HG02870 (cell line): ENCODE results near the gene INPP5A.

Experiments
- ATAC-seq: cut with Tn5 transposase; IDR thresholded peaks from one replicate; pipeline ENCODE4 v1.9.1; 2021; ENCODE audit warnings: mild to moderate bottlenecking, moderate library complexity; ENCODE audit not compliant: unreplicated experiment

Gene INPP5A

DNA sequence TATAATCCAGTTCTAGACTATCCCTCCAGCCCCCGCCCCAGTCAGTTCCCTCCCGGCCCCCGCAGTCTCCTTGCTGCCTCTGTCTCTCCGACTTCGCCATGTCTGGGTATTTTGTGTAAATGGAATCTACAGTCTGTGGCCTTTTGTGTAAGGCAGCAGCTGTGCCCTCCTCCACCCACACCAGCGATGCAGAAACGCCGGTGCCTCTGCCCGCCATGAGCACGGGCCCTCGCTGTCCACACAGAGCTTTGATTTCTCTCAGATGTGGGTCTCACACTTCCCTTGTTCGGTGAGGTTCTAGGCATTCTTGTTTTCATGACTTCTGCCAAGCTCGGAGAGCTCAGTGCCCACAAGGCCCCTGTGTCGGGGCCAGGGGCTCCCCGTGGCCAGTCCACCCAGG, 210.5 kb downstream of the INPP5A start:
- no peak for ATAC-seq

DNA sequence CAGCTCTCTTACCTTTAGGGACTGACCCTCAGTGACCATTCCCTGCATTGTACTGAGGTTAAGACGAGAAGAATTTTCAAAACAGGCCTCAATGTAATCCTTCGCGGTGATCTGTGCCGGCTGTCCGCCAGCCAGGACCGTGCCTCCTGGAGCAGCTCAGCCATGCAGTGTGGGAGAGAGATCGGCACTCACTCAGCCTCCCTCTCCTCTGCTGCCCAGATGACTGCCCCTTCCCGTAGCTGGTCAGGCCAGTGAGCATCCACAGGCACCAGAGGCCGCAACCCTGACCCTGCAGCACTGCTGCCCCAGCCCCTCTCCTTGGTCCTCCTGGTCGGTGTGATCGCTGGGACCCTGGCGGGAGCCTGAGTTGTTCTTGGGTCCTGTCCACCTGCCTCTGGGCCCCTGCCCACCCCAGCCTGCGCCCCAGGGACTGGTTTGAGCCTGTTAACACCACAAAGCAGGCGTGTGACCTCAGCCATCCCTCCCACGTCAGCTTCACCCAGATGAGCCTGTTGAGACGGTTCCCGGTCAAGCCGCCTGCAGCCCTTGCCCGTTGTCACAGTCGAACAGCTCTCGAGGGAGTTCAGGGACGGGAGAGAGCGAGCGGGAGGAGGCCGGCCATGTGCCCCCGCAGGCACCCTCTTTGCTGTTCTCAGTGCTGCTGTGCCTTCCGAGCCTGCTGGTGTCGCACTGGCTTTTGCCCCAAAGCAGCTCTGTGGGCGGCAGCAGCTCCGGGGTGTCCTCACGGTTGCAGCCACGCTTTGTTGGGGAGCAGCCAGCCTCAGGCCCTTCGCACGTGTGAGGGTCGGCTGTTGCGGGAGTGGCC, 211.2 kb downstream of the INPP5A start:
- ATAC-seq = no peak

DNA sequence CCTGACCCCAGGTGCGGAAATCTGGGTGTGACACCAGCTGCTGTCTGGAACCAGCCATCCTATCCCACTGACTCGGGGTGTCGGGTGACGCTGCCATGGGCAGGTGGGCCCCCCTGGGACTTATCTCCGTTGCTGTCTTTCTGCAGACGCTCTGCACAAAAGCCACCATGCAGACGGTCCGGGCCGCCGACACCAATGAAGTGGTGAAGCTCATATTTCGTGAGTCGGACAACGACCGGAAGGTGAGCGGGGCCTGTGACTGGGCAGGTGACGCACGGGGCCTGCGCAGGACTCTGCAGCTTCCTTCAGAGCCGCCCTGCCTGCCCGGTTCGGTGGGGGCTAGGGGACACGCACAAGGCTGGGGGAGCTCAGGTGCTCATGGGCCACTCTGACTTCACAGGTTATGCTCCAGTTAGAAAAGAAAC, 211.8 kb downstream of the INPP5A start:
- ATAC-seq = no peak

DNA sequence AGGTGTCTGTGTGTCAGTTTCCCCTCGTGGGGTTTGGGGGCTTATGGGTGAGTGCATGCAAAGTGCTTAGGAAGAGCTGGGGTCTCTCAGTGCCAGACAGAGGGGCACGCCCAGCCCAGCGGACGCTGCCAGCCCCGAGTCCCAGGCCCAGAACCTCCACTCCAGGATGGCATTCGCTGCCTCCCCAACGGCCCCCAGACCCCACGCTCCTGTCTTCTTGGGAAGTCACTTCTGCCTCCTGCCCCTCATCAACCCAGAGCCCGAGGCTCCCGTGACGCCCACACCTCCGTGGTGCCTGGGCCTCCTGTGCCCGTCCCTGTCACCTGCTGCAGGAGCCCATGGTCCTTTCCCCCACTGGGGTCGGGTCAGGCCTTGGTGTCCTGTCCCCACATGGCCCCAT, 213.3 kb downstream of the INPP5A start:
- ATAC-seq = no peak

DNA sequence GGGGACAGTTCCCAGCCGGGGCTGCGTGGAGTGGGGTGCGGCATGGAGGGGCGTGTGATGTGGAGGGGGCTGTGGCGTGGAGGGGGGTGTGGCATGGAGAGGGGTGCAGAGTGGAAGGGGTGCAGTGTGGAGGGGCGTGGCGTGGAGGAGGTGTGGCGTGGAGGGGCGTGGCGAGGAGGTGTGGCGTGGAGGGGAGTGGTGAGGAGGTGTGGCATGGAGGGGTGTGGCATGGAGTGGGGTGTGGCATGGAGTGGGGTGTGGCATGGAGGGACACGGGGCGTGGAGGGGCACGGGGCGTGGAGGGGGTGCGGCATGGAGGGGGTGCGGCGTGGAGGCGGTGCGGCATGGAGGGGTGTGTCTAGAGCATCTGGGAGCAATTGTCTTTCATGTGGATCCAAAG, 214.8 kb downstream of the INPP5A start:
- ATAC-seq = no peak

DNA sequence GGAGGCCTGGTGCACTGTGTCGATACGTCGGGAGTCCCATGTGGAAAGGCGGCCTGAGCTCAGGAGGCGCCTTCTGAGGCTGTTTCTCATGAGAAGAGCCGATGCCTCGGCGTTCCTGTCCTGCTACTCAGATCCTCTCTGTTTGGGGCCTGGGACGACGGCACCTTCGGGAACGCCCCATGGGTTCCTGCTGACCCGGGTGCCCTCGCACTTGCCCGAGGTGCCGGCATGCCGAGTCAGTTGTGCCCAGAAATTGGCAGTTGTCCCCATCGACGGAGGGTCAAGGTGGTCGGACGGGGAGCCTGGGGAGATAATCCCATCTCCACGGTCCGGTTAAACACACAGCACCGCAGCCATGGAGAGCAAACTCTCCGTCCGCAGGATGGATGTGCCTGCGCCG, 215.4 kb downstream of the INPP5A start:
- no peak for ATAC-seq

DNA sequence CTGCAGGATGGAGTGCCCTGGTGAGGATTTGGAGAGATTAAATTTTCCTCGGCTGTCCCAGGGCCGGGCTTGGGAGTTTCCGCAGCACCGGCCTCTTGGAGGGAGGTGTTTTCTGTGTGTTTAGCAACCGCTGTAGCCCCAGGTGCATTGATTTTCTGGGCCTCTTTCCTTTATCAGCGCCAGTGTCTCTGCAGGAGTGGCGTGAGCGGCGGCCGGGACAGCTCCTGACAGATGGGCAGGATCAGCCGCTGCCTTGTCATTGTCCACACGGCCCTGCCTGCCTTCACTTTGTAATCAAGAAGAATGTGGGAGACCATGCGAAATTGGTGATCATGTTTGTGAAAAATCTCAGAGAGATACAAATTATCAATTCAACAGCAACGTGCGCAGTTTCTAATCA, 216.0 kb downstream of the INPP5A start:
- ATAC-seq = no peak

DNA sequence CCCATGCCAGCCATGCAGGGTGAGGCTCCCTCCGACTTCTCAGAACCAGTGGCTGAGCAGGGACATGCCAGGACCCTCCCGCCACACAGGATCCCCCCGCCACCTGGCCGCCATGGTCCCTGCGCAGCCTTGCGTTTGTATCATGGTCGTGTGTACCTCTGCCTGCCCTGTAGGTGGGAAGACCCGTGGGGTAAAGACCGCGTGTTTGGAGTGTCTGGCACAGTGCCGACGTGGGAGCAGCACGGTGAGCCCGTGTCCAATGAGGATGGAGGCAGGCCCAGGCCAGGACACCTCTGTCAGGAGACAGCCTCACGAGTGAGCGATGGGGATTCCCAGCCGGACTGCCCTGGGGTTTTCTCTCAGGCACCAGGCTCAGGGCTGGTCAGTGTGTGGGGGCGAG, 216.5 kb downstream of the INPP5A start:
- ATAC-seq = no peak

DNA sequence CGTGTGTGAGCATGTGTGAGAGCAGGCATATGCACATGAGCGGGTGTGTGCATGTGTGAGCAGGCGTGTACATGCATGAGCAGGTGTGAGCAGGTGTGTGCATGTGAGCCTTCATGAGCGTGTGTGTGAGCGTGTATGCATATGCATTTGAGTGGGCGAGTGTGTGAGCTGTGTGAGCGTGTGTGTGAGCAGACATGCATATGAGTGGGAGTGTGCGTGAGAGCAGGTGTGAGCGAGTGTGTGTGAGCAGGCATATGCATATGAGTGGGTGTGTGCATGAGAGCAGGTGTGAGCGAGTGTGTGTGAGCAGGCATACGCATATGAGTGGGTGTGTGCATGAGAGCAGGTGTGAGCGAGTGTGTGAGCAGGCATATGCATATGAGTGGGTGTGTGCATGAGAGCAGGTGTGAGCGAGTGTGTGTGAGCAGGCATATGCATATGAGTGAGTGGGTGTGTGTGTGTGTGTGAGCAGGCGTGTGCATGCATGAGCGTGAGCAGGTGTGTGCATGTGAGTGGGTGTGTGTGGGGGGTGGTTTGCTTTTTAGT, 217.7 kb downstream of the INPP5A start:
- ATAC-seq = no peak

DNA sequence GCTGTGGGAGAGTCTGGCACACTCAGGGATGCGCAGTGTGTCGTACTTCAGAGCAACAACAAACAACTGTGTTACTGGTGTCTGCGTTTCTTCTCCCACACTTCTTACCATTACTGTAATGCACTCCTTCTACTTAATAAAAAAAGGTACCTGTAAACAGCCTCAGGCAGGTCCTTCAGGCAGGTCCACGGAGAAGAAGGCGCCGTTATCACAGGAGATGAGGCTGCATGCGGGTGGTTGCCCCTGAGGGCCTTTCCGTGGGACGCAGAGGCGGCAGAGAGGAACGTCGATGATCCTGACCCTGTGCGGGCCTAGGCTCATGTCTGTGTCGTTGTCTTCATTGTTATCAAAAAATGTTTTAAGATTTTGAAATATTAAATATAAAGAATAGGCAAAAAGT, 219.0 kb downstream of the INPP5A start:
- ATAC-seq = no peak

DNA sequence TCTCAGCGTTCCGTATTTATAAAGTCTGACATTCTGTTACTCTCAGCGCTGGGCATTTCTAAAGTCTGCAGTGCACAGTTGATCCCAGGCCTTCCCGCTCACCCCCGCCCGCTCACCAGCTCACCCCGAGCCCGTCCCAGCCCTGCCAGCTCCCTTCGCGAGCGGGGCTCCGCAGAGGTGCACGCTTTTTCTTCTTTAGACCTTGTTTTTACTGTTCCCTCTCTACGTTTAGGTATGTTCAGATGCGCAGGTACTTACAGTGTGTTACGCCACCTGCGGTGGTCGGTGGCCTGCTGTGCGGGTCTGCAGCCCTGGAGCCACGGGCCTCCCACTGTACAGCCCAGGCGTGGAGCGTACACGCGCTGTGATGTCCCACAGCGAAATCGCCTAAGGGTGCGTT, 219.6 kb downstream of the INPP5A start:
- no peak for ATAC-seq

DNA sequence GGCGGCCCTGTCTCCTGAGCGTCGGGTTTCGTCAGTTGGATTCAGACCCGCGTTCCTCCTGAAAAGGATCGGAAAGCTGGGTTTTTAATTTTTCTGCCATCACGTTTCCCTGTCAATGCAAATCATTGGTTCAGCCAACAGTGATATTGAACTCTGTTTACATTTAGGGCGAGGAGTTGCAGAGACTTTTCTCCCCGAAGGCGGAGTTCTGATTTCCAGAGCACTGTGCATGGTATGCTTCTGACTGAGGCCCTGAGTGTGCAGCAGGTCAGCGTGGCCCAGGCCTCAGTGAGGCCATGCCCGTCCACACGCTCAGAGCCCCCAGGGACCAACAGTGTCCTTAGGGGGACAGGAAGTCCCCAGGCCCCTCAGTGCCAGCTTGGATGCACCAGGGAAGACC, 221.3 kb downstream of the INPP5A start:
- ATAC-seq = no peak

DNA sequence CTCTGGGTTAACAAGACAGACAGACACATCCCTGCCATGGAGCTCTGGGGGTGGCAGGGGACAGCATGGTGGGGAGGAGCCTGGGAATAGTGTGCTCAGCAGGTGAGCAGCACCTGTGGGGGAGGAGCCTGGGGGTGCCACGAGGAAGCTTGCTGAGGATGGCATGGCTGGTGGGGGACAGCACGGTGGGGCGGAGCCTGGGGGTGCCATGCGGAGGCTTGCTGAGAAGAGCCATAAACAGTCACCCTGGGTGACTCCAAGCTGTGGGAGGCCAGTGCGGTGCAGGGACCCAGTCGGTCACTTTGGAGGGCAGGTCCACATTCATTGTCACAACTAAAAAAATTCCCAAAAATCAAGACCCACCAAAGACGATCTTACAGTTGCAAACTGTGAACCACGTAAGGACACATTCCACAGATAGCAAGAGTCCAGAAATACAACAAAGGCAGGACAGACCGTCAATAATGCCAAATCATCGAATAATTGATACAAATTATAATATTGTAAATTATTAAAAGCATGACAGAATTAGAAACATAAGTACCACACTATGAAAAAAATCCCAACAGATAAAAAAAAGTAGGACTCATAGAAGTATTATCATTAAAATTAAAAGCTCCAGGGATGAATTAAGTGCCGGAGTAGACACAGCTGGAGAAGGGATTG, 223.9 kb downstream of the INPP5A start:
- no peak for ATAC-seq

DNA sequence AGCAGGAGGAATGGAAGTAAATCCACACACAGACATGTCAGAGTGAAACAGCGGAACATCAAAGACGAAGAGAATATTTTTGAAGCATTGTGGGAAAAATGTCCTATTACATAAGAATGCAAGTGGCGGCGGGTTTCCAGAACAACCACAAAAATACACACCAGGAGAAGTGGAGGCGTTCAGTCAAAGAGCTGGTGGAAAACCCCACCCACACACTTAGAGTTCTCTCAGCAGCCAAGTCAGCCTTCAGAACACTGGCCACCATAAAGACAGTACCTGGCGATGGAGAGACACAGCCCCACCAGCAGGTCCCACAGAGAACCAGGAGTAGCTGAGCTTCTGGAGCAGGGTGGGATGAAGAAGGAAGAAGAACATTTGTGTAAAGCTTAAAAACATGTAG, 224.7 kb downstream of the INPP5A start:
- no peak for ATAC-seq

DNA sequence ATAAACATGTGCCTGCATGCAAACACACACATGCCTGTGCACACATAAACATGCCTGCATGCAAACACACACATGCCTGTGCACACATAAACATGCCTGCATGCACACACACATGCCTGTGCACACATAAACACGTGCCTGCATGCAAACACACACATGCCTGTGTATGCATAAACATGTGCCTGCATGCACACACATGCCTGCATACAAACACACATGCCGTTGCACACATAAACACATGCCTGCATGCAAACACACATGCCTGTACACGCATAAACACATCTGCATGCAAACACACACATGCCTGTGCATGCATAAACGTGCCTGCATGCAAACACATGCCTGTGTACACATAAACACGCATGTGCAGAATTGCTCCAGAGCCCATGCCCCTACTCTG, 226.0 kb downstream of the INPP5A start:
- no peak for ATAC-seq

DNA sequence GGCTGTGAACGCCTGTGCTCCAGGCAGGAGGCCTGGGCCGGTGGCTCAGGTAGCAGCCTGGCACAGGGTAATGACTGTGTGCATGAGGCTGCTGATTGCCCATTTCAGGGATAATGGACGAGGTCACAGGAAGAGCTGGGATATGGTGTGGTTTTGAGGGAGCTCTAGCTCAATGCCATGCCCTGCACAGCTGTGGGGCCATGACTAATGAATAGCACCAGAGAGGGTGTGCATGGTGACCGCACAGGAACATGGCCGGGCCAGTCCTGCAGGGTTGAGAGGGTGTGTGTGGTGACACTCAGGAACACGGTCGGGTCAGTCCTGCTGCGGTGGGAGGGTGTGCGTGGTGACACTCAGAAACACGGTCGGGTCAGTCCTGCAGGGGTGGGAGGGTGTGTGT, 226.5 kb downstream of the INPP5A start:
- ATAC-seq = no peak

DNA sequence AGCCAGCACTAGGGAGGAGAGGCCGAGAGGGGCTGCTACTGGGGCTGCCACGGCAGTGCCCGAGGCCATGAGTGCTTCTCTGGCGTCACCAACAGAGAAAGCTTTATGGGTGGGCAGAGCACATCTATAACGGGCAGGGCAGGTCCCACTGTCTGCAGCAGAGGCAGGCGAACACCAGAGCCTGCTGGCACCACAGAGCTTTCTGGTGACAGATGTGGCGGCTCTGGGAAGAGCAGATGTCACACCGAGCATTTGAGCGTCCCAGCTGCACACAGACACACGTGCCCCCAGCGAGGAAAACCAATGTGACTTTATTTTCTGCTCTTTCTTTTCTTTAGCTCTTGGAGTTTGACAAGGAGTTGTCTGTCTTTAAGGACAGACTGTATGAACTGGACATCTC, 227.8 kb downstream of the INPP5A start:
- no peak for ATAC-seq

DNA sequence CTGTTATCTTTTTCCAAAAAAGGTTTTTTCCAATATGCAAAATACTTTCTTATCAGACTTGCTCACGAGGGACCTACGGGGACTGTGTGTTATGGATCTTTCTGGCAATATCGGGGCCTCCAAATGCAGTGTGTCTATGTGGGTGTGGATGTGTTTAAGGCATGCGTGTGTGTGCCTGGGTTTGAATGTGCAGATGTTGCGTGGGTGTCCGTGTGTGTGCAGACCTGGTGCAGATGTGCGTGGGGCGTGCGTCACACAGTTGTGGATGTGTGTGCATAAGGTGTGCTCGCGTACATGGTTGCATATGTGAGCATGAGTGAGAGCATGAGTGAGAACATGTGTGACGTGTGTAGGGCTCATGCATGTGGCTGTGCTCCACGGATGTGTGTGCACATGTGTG, 228.7 kb downstream of the INPP5A start:
- ATAC-seq = no peak

DNA sequence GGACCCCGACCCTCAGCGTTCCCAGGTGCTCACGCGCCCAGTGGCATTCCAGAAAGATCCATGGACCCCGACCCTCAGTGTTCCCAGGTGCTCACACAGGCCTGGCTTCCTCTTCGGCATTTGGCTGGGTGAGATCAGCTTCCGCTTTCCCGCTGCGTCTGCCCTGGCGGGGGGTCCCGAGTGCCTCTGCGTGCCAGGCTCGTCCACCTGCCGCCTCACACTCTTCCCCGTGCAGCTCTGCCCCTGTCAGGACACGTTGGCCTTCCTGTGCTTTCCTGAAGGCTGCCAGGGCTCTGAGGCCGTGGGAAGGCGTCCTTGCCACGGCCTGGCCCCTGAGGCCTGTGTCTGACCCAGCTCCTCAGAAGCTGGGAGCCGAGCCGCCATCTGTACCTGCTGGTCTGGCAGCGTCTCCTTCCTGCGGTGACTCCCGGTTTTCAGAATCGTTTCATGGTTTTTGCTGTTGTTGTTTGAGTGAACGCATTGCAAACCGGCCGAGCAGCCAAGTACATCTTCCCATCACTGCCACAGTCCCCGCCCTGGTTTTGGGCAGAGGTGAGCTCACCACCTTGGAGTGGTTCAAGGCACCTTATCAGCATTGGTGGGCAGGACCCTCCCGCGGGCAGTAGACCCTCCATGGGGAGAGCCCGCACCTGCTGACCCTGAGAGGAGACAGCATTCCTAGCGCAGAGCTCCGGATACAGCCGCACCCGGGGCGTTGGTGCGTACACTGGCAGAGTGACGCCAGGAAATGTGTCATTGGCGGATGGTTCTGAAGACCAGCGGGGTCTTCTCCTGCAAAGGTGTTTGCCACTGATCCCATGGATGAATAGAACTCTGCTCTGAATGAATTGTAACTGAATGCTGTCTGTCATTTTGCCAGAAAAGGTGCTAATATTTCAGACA, 231.0 kb downstream of the INPP5A start:
- no peak for ATAC-seq

DNA sequence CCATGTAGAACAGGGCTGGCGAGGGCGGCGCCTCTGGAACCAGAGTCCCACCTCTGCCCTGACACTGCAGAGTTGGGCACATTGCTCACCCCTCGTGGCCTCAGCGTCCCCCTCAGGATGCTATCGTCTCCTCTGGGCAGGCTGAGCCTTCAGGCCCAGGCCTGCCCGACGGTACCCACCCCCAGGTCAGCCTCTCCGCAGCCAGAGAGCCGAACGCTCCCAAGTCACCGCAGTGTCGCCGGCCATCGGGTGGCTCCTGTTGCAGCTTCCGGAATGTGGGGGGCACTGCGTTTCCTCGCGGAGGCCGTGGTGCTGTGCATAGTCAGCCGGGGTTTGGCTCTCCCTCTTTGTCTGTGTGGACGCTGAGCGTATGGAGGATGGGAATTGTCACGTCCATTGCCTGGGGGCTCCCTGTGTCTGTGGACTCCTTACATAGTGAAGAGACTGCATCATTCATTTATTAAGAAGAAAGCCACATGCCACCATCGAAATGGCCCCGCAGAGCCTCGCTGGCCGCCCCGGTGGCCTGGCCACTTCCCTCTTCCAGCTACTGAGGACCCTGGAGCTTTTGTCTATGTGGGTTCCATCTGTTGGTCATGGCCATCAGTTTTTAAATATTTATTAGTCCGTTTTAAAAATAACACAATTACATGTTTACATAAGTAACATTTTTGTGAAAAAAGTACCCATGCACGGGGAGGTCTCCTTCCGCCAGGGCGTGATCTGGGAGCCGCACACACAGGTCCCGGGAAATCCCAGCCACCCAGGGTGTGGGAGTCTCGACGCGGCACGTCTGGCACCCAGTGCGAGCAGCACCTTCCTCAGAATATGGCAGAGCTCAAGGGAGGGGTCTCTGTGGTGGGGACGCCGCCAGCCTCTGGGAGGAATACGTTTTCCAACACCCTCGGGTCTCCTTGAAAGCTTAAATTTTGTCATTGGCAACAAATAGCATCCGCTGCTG, 232.8 kb downstream of the INPP5A start:
- no peak for ATAC-seq
